ENCODE data around the gene TLR9. TPM values are rescaled to one million over a fixed set of nuclear protein-coding genes. Genes with fewer than 3 reads are reported as not detected.

Gene TLR9
- total RNA-seq, 1 experiment from 2014 or later = not detected

- H3K36me3 ChIP-seq (ENCODE audit: control insufficient read depth, insufficient read depth, low read length) = peaks cover 33% of the 10 kb centered on the region
- no peaks in the 10 kb centered on the region for H3K4me1 ChIP-seq (ENCODE audit: control insufficient read depth, insufficient read depth, low read length)
- DNase-seq (ENCODE audit: low read depth, low spot score) (no peak), ATAC-seq (no peak)
- ChIA-PET POLR2A (no interaction called here), CTCF (no interaction called here)
- no peak overlapping the region for H3K4me3 ChIP-seq (ENCODE audit: low read depth in 2 of 2, low read length in 2 of 2)
- no peaks in the 10 kb centered on the region for H3K27me3 ChIP-seq (ENCODE audit: control insufficient read depth, insufficient read depth, low read length)
- intact Hi-C loops (cut with micrococcal nuclease; ENCODE audit: unreplicated experiment) (no loop called here), in situ Hi-C loops (cut with HindIII; ENCODE audit: low pct_unique_long_range_greater_than_20kb, low sequenced_read_pairs) (no loop called here)
- no peak for TF ChIP-seq SIN3A (IDR thresholded peaks at IDR 0.05; ENCODE audit: borderline replicate concordance, insufficient read depth, low read depth, low read length)
- no peak for TF ChIP-seq POLR2AphosphoS5 (IDR thresholded peaks at IDR 0.05; ENCODE audit: low read depth, low read length)
- no peak for TF ChIP-seq REST (IDR thresholded peaks at IDR 0.05; ENCODE audit: insufficient read depth in 1 of 2, low read depth in 2 of 2, low read length in 1 of 2)
- TF ChIP-seq, protein P1, sequence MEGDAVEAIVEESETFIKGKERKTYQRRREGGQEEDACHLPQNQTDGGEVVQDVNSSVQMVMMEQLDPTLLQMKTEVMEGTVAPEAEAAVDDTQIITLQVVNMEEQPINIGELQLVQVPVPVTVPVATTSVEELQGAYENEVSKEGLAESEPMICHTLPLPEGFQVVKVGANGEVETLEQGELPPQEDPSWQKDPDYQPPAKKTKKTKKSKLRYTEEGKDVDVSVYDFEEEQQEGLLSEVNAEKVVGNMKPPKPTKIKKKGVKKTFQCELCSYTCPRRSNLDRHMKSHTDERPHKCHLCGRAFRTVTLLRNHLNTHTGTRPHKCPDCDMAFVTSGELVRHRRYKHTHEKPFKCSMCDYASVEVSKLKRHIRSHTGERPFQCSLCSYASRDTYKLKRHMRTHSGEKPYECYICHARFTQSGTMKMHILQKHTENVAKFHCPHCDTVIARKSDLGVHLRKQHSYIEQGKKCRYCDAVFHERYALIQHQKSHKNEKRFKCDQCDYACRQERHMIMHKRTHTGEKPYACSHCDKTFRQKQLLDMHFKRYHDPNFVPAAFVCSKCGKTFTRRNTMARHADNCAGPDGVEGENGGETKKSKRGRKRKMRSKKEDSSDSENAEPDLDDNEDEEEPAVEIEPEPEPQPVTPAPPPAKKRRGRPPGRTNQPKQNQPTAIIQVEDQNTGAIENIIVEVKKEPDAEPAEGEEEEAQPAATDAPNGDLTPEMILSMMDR (IDR thresholded peaks at IDR 0.05) = no peak
- TF ChIP-seq TCF7L2 (IDR thresholded peaks at IDR 0.05; ENCODE audit: low read depth, low read length) = no peak
- BruUV-seq (replicated peaks) = no TSS peak
- no peak overlapping the region for H3K27ac ChIP-seq (ENCODE audit: low read length)
- H3K9me3 ChIP-seq (ENCODE audit: control insufficient read depth, insufficient read depth, low read depth, low read length) = no peaks in the 10 kb centered on the region
Measured at GRCh38 chr3:52256622-52257021, 31.2 kb upstream of the TLR9 start.

- no peak for TF ChIP-seq SIN3A (IDR thresholded peaks at IDR 0.05; ENCODE audit: borderline replicate concordance, insufficient read depth, low read depth, low read length)
- TF ChIP-seq, protein P1 (IDR thresholded peaks at IDR 0.05) = no peak
- in situ Hi-C loops (cut with HindIII; ENCODE audit: low pct_unique_long_range_greater_than_20kb, low sequenced_read_pairs) = no loop called here
- no peaks in the 10 kb centered on the region for H3K4me1 ChIP-seq (ENCODE audit: control insufficient read depth, insufficient read depth, low read length)
- H3K27me3 ChIP-seq (ENCODE audit: control insufficient read depth, insufficient read depth, low read length) = no peaks in the 10 kb centered on the region
- H3K4me3 ChIP-seq (ENCODE audit: low read depth in 2 of 2, low read length in 2 of 2) = no peak overlapping the region
- ChIA-PET POLR2A (no interaction called here), CTCF (no interaction called here)
- DNase-seq (ENCODE audit: low read depth, low spot score) = no peak
- H3K9me3 ChIP-seq (ENCODE audit: control insufficient read depth, insufficient read depth, low read depth, low read length) = no peaks in the 10 kb centered on the region
- H3K27ac ChIP-seq (ENCODE audit: low read length) = no peak overlapping the region
- peaks cover 28% of the 10 kb centered on the region for H3K36me3 ChIP-seq (ENCODE audit: control insufficient read depth, insufficient read depth, low read length)
- no TSS peak for BruUV-seq (replicated peaks)
- intact Hi-C loops (cut with micrococcal nuclease; ENCODE audit: unreplicated experiment) = no loop called here
- no peak for ATAC-seq
Measured at GRCh38 chr3:52256159-52256558, 30.7 kb upstream of the TLR9 start.

DNA sequence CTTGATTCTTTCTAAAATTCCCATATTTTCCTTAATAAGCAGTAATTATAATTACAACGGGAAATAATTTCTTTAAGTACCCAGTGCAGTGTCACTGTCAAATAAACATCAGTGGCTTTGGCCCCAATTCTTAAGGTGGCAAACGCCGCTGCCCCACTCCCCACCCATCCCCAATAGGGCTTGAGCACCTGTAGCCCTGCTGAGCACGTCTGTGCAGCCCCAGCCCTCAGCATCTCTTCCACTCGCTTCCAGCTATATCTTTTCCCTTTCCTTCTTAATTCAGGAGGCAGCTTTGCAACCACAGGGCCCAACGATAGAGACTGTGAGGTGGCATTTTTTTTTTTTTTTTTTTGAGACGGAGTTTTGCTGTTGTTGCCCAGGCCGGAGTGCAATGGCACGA, 29.2 kb upstream of the TLR9 start:
- ChIA-PET CTCF (no interaction called here), POLR2A (no interaction called here)
- Histone ChIP-seq H3K27ac (ENCODE audit: low read length) (no peak overlapping the region), H3K4me1 (ENCODE audit: control insufficient read depth, insufficient read depth, low read length) (no peaks in the 10 kb centered on the region), H3K27me3 (ENCODE audit: control insufficient read depth, insufficient read depth, low read length) (no peaks in the 10 kb centered on the region), H3K36me3 (ENCODE audit: control insufficient read depth, insufficient read depth, low read length) (peaks cover 26% of the 10 kb centered on the region), H3K9me3 (ENCODE audit: control insufficient read depth, insufficient read depth, low read depth, low read length) (no peaks in the 10 kb centered on the region), H3K4me3 (ENCODE audit: low read depth in 2 of 2, low read length in 2 of 2) (no peak overlapping the region)
- TF ChIP-seq TCF7L2 (IDR thresholded peaks at IDR 0.05; ENCODE audit: low read depth, low read length) = no peak
- TF ChIP-seq SIN3A (IDR thresholded peaks at IDR 0.05; ENCODE audit: borderline replicate concordance, insufficient read depth, low read depth, low read length) = no peak
- TF ChIP-seq POLR2AphosphoS5 (IDR thresholded peaks at IDR 0.05; ENCODE audit: low read depth, low read length) = no peak
- no peak for TF ChIP-seq REST (IDR thresholded peaks at IDR 0.05; ENCODE audit: insufficient read depth in 1 of 2, low read depth in 2 of 2, low read length in 1 of 2)
- TF ChIP-seq, protein P1 (IDR thresholded peaks at IDR 0.05) = no peak
- in situ Hi-C loops (cut with HindIII; ENCODE audit: low pct_unique_long_range_greater_than_20kb, low sequenced_read_pairs) = no loop called here
- no peak for ATAC-seq
- BruUV-seq (replicated peaks) = no TSS peak
- no peak for DNase-seq (ENCODE audit: low read depth, low spot score)
- intact Hi-C loops (cut with micrococcal nuclease; ENCODE audit: unreplicated experiment) = no loop called here
